WTC11 (cell line): ENCODE results near the gene TBPL2. TPM values are rescaled to one million over a fixed set of nuclear protein-coding genes. Genes with fewer than 3 reads are reported as not detected.

Experiments used
- ATAC-seq: fragments of 200-7000 bp; cut with Tn5 transposase; 2 replicates; pipeline ENCODE4 v1.10.0; 2021; ENCODE audit warnings: mild to moderate bottlenecking, moderate library complexity
- CTCF ChIA-PET: fragments of 300-600 bp; sonication (Branson Sonifier 250); formaldehyde crosslinking; loops from one replicate; lab custom pipeline; 2021; ENCODE audit warnings: antibody characterized with exemption; lab: Charles Lee
- POLR2A ChIA-PET: fragments of 350-600 bp; sonication (Branson Sonifier 250); formaldehyde crosslinking; loops from one replicate; lab custom pipeline; 2021; ENCODE audit warnings: antibody characterized with exemption; lab: Charles Lee
- DNase-seq: peaks from one replicate; pipeline ENCODE4 v3.0.0; 2021; ENCODE audit warnings: low spot score
- H3K27ac Mint-ChIP-seq: 2 replicates; pipeline ENCODE4 v1.8.0; 2021; ENCODE audit warnings: mixed read lengths
- H3K27me3 Mint-ChIP-seq: 2 replicates; pipeline ENCODE4 v1.8.0; 2021; ENCODE audit warnings: low read depth, mild to moderate bottlenecking, moderate library complexity, mixed read lengths
- H3K36me3 Mint-ChIP-seq: 2 replicates; pipeline ENCODE4 v1.8.0; 2021; ENCODE audit warnings: mixed read lengths
- H3K4me1 Mint-ChIP-seq: 2 replicates; pipeline ENCODE4 v1.8.0; 2022; ENCODE audit warnings: mixed read lengths
- H3K4me3 Mint-ChIP-seq: 2 replicates; pipeline ENCODE4 v1.8.0; 2021; ENCODE audit warnings: mild to moderate bottlenecking, moderate library complexity, mixed read lengths
- H3K9me3 Mint-ChIP-seq: 2 replicates; pipeline ENCODE4 v1.8.0; 2021; ENCODE audit warnings: mixed read lengths
- ARID4B ChIP-seq: sonication (generic); formaldehyde crosslinking; IDR thresholded peaks from 2 replicates; pipeline ENCODE4 v1.8.0; 2023; ENCODE audit warnings: missing genetic modification reagents, mild to moderate bottlenecking, borderline replicate concordance
- ATF1 ChIP-seq: sonication (generic); formaldehyde crosslinking; IDR thresholded peaks from 2 replicates; pipeline ENCODE4 v1.8.1; 2023; ENCODE audit warnings: mild to moderate bottlenecking, moderate library complexity, missing genetic modification reagents
- ATF3 ChIP-seq: sonication (generic); formaldehyde crosslinking; conservative IDR thresholded peaks from 2 replicates; pipeline ENCODE4 v1.8.1; 2022; ENCODE audit warnings: mild to moderate bottlenecking, missing genetic modification reagents
- ATF6 ChIP-seq: sonication (generic); formaldehyde crosslinking; IDR thresholded peaks from 2 replicates; pipeline ENCODE4 v1.8.1; 2023; ENCODE audit warnings: mild to moderate bottlenecking, missing genetic modification reagents
- ELF4 ChIP-seq: sonication (generic); formaldehyde crosslinking; IDR thresholded peaks from 2 replicates; pipeline ENCODE4 v1.8.1; 2022; ENCODE audit warnings: low read depth, mild to moderate bottlenecking, moderate library complexity, missing genetic modification reagents
- EMX1 ChIP-seq: fragments of 250-450 bp; sonication (Bioruptor Pico); IDR thresholded peaks from 2 replicates; pipeline ENCODE4 v1.8.0; 2021; ENCODE audit warnings: mild to moderate bottlenecking
- FOXP1 ChIP-seq: sonication (generic); formaldehyde crosslinking; IDR thresholded peaks from 2 replicates; pipeline ENCODE4 v1.8.0; 2022; ENCODE audit warnings: missing genetic modification reagents, mild to moderate bottlenecking, moderate library complexity, borderline replicate concordance
- HMGA2 ChIP-seq: fragments of 250-450 bp; sonication (Bioruptor Pico); IDR thresholded peaks from 2 replicates; pipeline ENCODE4 v1.4.0; 2021; ENCODE audit warnings: mild to moderate bottlenecking, moderate library complexity
- IRF1 ChIP-seq: sonication (generic); formaldehyde crosslinking; IDR thresholded peaks from 2 replicates; pipeline ENCODE4 v1.8.0; 2023; ENCODE audit warnings: missing genetic modification reagents
- JUN ChIP-seq: sonication (generic); formaldehyde crosslinking; IDR thresholded peaks from 2 replicates; pipeline ENCODE4 v1.8.0; 2023; ENCODE audit warnings: mild to moderate bottlenecking, missing genetic modification reagents
- MAX ChIP-seq: sonication (generic); formaldehyde crosslinking; IDR thresholded peaks from 2 replicates; pipeline ENCODE4 v1.8.0; 2022; ENCODE audit warnings: mild to moderate bottlenecking, missing genetic modification reagents
- PRRX2 ChIP-seq: fragments of 250-450 bp; sonication (Bioruptor Pico); IDR thresholded peaks from 2 replicates; pipeline ENCODE4 v1.8.0; 2021; ENCODE audit warnings: mild to moderate bottlenecking
- RELA ChIP-seq: sonication (generic); formaldehyde crosslinking; IDR thresholded peaks from 2 replicates; pipeline ENCODE4 v1.8.1; 2022; ENCODE audit warnings: missing genetic modification reagents, mild to moderate bottlenecking, borderline replicate concordance
- RORB ChIP-seq: fragments of 250-450 bp; sonication (Bioruptor Pico); IDR thresholded peaks from 2 replicates; pipeline ENCODE4 v1.9.0; 2021; ENCODE audit warnings: mild to moderate bottlenecking
- STAT6 ChIP-seq: sonication (generic); formaldehyde crosslinking; conservative IDR thresholded peaks from 2 replicates; pipeline ENCODE4 v1.8.1; 2023; ENCODE audit warnings: mild to moderate bottlenecking, low read depth, missing genetic modification reagents, moderate library complexity
- TEAD4 ChIP-seq: sonication (generic); formaldehyde crosslinking; IDR thresholded peaks from 2 replicates; pipeline ENCODE4 v1.8.0; 2022; ENCODE audit warnings: mild to moderate bottlenecking, missing genetic modification reagents
- USF1 ChIP-seq: sonication (generic); formaldehyde crosslinking; IDR thresholded peaks from 2 replicates; pipeline ENCODE4 v1.8.0; 2022; ENCODE audit warnings: mild to moderate bottlenecking, missing genetic modification reagents
- USF2 ChIP-seq: sonication (generic); formaldehyde crosslinking; IDR thresholded peaks from 2 replicates; pipeline ENCODE4 v1.8.1; 2023; ENCODE audit warnings: mild to moderate bottlenecking, missing genetic modification reagents, moderate library complexity
- ZNF219 ChIP-seq: sonication (generic); formaldehyde crosslinking; IDR thresholded peaks from 2 replicates; pipeline ENCODE4 v1.8.0; 2023; ENCODE audit warnings: missing genetic modification reagents, mild to moderate bottlenecking, borderline replicate concordance
- ZNF532 ChIP-seq: fragments of 250-450 bp; sonication (Bioruptor Pico); IDR thresholded peaks from 2 replicates; pipeline ENCODE4 v1.9.0; 2021; ENCODE audit warnings: mild to moderate bottlenecking, borderline replicate concordance
- total RNA-seq: library from RNA; stranded (reverse); gene quantifications from 3 replicates; pipeline ENCODE4 v1.2.3, GENCODE V29; 2021

The TBPL2 gene
- total RNA-seq, 1 experiment from 2014 or later, result not detected

- TF ChIP-seq ZNF532 (CRISPR knock-in tag) (no peak), ATF1 (CRISPR knock-in tag) (no peak), RORB (CRISPR knock-in tag) (no peak), ELF4 (CRISPR knock-in tag) (no peak), MAX (no peak)
- TF ChIP-seq, all 79 proteins: peak for 0
Observed at GRCh38 chr14:55382483-55382882, 57.9 kb downstream of the TBPL2 start (continued).

- Mint-ChIP-seq H3K36me3 (peaks cover 31% of the 10 kb centered on the region), H3K9me3 (no peaks in the 10 kb centered on the region), H3K27me3 (no peaks in the 10 kb centered on the region), H3K4me3 (no peak overlapping the region), H3K4me1 (no peaks in the 10 kb centered on the region), H3K27ac (no peak overlapping the region)
- CTCF ChIA-PET, result interaction anchor here (0.6 kb wide), 1 partner anchor 27 kb away, joined by 3 read pairs; no protein-coding TSS in a partner anchor
- no peak for DNase-seq
- ATAC-seq, result no peak
- POLR2A ChIA-PET, result no interaction called here
- TF ChIP-seq TEAD4 (CRISPR knock-in tag), result no peak
- no peak for TF ChIP-seq ZNF219
- TF ChIP-seq STAT6 (CRISPR knock-in tag), result no peak
- TF ChIP-seq JUN (CRISPR knock-in tag), result no peak
- TF ChIP-seq PRRX2 (CRISPR knock-in tag), result no peak
- TF ChIP-seq ARID4B (CRISPR knock-in tag), result no peak
- no peak for TF ChIP-seq IRF1 (CRISPR knock-in tag)
- no peak for TF ChIP-seq ELF4 (CRISPR knock-in tag)
- TF ChIP-seq USF2 (CRISPR knock-in tag), result no peak
- no peak for TF ChIP-seq HMGA2 (CRISPR knock-in tag)
- no peak for TF ChIP-seq ATF3
- TF ChIP-seq RELA (CRISPR knock-in tag), result no peak
- TF ChIP-seq FOXP1 (CRISPR knock-in tag), result no peak
- no peak for TF ChIP-seq ATF6 (CRISPR knock-in tag)
- TF ChIP-seq EMX1 (CRISPR knock-in tag), result no peak
- no peak for TF ChIP-seq USF1 (CRISPR knock-in tag)
Observed at GRCh38 chr14:55381561-55381960, 58.9 kb downstream of the TBPL2 start.
